OCI-LY3 (cell line): ENCODE measurements around the gene RGL1.

Experiments
- H2AFZ ChIP-seq: fragments of 200-600, 300-600 bp; shearing (Covaris generic); 2 replicates; pipeline ENCODE4 v1.6.0; 2014; ENCODE audit warnings: antibody characterized with exemption, low read depth, low read length
- H3K27ac ChIP-seq: fragments of 200-600, 300-600 bp; sonication (generic); 2 replicates; pipeline ENCODE4 v1.5.1; 2014; ENCODE audit warnings: mild to moderate bottlenecking, low read length, moderate library complexity, mixed read lengths
- H3K27me3 ChIP-seq: fragments of 200-600, 300-600 bp; sonication (generic); 2 replicates; pipeline ENCODE4 v1.6.1; 2014; ENCODE audit warnings: low read depth, low read length, mixed read lengths
- H3K36me3 ChIP-seq: fragments of 200-600, 300-600 bp; sonication (generic); replicated peaks from 2 replicates; pipeline ENCODE3; 2014; ENCODE audit warnings: low read depth, low read length, mixed read lengths
- H3K4me1 ChIP-seq: fragments of 300-600, 200-600 bp; sonication (generic); 2 replicates; pipeline ENCODE4 v1.6.1; 2014; ENCODE audit warnings: low read length, mixed read lengths
- H3K4me2 ChIP-seq: fragments of 200-600, 300-600 bp; sonication (generic); 2 replicates; pipeline ENCODE4 v1.6.1; 2014; ENCODE audit warnings: low read length, mixed read lengths
- H3K4me3 ChIP-seq: fragments of 300-600, 200-600 bp; sonication (generic); 2 replicates; pipeline ENCODE4 v1.5.1; 2014; ENCODE audit warnings: antibody characterized with exemption, mild to moderate bottlenecking, low read length, moderate library complexity
- H3K79me2 ChIP-seq: fragments of 300-600, 200-600 bp; shearing (Covaris generic); 2 replicates; pipeline ENCODE4 v1.6.1; 2014; ENCODE audit warnings: mild to moderate bottlenecking, low read length, mixed read lengths
- H3K9ac ChIP-seq: fragments of 300-600, 200-600 bp; shearing (Covaris generic); 2 replicates; pipeline ENCODE4 v1.6.0; 2014; ENCODE audit warnings: mild to moderate bottlenecking, low read length, moderate library complexity
- H3K9me3 ChIP-seq: fragments of 200-600, 300-600 bp; shearing (Covaris generic); 2 replicates; pipeline ENCODE4 v1.6.1; 2014; ENCODE audit warnings: low read length, mixed read lengths; ENCODE audit not compliant: insufficient read depth
- H4K20me1 ChIP-seq: fragments of 200-600, 300-600 bp; sonication (generic); 2 replicates; pipeline ENCODE4 v1.6.1; 2016; ENCODE audit warnings: low read length, mixed read lengths; ENCODE audit not compliant: insufficient read depth
- CTCF ChIP-seq: fragments of 200-600, 300-600 bp; sonication (generic); IDR thresholded peaks from 2 replicates; pipeline ENCODE4 v1.5.1; 2014; ENCODE audit warnings: antibody characterized with exemption, low read length, low read depth
- EZH2phosphoT487 ChIP-seq: fragments of 200-600 bp; shearing (Covaris generic); IDR thresholded peaks from 2 replicates; pipeline ENCODE4 v1.6.1; 2018; ENCODE audit warnings: antibody characterized with exemption, mixed run types, low read depth

RGL1 gene

GRCh38 chr1:183824291-183824690, 19.4 kb downstream of the RGL1 start:
- Histone ChIP-seq H4K20me1 (no peaks in the 10 kb centered on the region), H3K79me2 (no peaks in the 10 kb centered on the region), H3K4me3 (no peak overlapping the region), H3K27me3 (no peaks in the 10 kb centered on the region), H3K4me1 (no peaks in the 10 kb centered on the region), H3K4me2 (no peak overlapping the region), H2AFZ (no peak overlapping the region), H3K9ac (no peak overlapping the region), H3K9me3 (no peaks in the 10 kb centered on the region), H3K36me3 (no peaks in the 10 kb centered on the region), H3K27ac (no peak overlapping the region)
- no peak for TF ChIP-seq CTCF
- no peak for TF ChIP-seq EZH2phosphoT487

GRCh38 chr1:183827801-183828200, 22.9 kb downstream of the RGL1 start:
- Histone ChIP-seq H3K36me3 (no peaks in the 10 kb centered on the region), H3K4me1 (no peaks in the 10 kb centered on the region), H4K20me1 (no peaks in the 10 kb centered on the region), H2AFZ (no peak overlapping the region), H3K9me3 (no peaks in the 10 kb centered on the region), H3K27me3 (no peaks in the 10 kb centered on the region), H3K9ac (no peak overlapping the region), H3K27ac (no peak overlapping the region), H3K79me2 (no peaks in the 10 kb centered on the region), H3K4me2 (no peak overlapping the region), H3K4me3 (no peak overlapping the region)
- no peak for TF ChIP-seq CTCF
- TF ChIP-seq EZH2phosphoT487: no peak

GRCh38 chr1:183830389-183830788, 25.5 kb downstream of the RGL1 start:
- Histone ChIP-seq H2AFZ (no peak overlapping the region), H4K20me1 (no peaks in the 10 kb centered on the region), H3K4me3 (no peak overlapping the region), H3K27me3 (no peaks in the 10 kb centered on the region), H3K9ac (no peak overlapping the region), H3K4me2 (no peak overlapping the region), H3K79me2 (no peaks in the 10 kb centered on the region), H3K9me3 (no peaks in the 10 kb centered on the region), H3K27ac (no peak overlapping the region), H3K36me3 (no peaks in the 10 kb centered on the region), H3K4me1 (peaks cover 4% of the 10 kb centered on the region; the same call in 1 of the 2 replicates)
- TF ChIP-seq CTCF (no peak), EZH2phosphoT487 (no peak)

GRCh38 chr1:183831311-183831710, 26.4 kb downstream of the RGL1 start:
- H4K20me1 ChIP-seq: no peaks in the 10 kb centered on the region
- no peaks in the 10 kb centered on the region for H3K27me3 ChIP-seq
- H3K9ac ChIP-seq: no peak overlapping the region
- H3K27ac ChIP-seq: no peak overlapping the region
- no peak overlapping the region for H3K4me2 ChIP-seq
- peaks cover 4% of the 10 kb centered on the region; the same call in 1 of the 2 replicates for H3K4me1 ChIP-seq
- no peak for TF ChIP-seq EZH2phosphoT487
- TF ChIP-seq CTCF: no peak
- no peaks in the 10 kb centered on the region for H3K36me3 ChIP-seq
- no peaks in the 10 kb centered on the region for H3K9me3 ChIP-seq
- H3K4me3 ChIP-seq: no peak overlapping the region
- no peak overlapping the region for H2AFZ ChIP-seq
- no peaks in the 10 kb centered on the region for H3K79me2 ChIP-seq
